Measurements from ENCODE around the gene ADAMTS19. TPM values are rescaled to one million over a fixed set of nuclear protein-coding genes. Genes with fewer than 3 reads are reported as not detected.
A peak's percentile ranks its signal among the peaks of the same experiment; 100 is the strongest.

ADAMTS19 gene
- polyA plus RNA-seq (2012; ENCODE audit: insufficient read depth, insufficient read length, low read depth), result 27.5 TPM

DNA sequence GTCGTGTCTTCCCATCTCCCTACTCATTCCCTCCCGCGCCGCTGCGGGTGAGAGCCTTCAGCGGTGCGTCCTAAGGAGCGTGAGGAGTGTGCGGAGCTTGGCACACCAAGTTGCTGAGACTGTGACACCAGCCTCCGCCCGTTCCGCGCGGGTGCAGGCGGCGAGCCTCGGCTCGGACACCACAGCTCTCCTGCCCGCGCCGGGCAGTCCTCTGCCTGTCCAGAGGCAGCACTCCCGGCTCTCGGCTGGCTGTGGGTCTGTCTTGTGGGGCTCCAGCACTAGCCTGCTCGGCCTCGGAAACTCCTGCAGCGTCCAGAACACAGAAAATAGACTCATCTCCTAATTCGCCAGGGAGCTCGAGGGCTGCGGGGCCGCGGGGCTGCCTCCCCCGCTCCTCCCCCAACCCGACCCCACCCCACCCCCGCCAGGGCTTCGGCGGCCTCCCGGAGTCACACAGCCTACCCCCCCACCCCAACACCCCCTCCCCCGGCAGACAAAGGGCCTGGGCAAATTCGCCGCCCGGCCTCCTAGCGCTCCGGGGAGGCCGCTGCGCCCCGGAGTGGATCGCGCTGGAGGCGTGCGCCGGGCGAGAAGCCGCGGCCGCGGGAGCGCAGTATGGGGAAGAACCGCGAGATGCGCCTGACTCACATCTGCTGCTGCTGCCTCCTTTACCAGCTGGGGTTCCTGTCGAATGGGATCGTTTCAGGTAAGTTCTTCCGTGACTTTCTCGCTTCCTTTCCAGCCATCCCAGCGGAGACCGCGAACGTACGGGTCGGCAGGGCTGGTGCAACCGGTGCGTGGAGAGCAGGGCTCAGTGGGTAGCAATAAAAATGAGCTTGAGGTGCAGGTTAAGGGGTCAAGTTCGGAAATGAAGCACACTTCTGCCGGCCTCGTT lies at the start of gene ADAMTS19:
Gene ADAMTS19, plus strand, starts transcription at position 522 of the 895 bp plus-strand sequence. Its CDS starts 94 bp downstream, at position 616.
- no peaks in the 10 kb centered on the region for H3K27me3 ChIP-seq
- H3K9me3 ChIP-seq, result no peaks in the 10 kb centered on the region
- H3K4me1 ChIP-seq, result peaks cover 32% of the 10 kb centered on the region
- H3K36me3 ChIP-seq, result peaks cover 23% of the 10 kb centered on the region
- peak; percentile 85 for DNase-seq
- TF ChIP-seq, protein P1, sequence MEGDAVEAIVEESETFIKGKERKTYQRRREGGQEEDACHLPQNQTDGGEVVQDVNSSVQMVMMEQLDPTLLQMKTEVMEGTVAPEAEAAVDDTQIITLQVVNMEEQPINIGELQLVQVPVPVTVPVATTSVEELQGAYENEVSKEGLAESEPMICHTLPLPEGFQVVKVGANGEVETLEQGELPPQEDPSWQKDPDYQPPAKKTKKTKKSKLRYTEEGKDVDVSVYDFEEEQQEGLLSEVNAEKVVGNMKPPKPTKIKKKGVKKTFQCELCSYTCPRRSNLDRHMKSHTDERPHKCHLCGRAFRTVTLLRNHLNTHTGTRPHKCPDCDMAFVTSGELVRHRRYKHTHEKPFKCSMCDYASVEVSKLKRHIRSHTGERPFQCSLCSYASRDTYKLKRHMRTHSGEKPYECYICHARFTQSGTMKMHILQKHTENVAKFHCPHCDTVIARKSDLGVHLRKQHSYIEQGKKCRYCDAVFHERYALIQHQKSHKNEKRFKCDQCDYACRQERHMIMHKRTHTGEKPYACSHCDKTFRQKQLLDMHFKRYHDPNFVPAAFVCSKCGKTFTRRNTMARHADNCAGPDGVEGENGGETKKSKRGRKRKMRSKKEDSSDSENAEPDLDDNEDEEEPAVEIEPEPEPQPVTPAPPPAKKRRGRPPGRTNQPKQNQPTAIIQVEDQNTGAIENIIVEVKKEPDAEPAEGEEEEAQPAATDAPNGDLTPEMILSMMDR (IDR thresholded peaks at IDR 0.05; ENCODE audit: low read depth, low read length), result peak; percentile 10; the same call in 1 of the 2 replicates
- peak within 1 kb of the TSS; percentile 99 for H3K4me3 ChIP-seq (ENCODE audit: low read depth, low read length)

GRCh38 chr5:129410488-129410887 lies 49.6 kb upstream of the ADAMTS19 start:
- H3K27me3 ChIP-seq, result no peaks in the 10 kb centered on the region
- H3K9me3 ChIP-seq, result 0 out of 2 replicates have a peak, but pooled peaks cover 2% of the 10 kb centered on the region
- no peak overlapping the region for H3K4me3 ChIP-seq (ENCODE audit: low read depth, low read length)
- H3K36me3 ChIP-seq, result no peaks in the 10 kb centered on the region
- H3K4me1 ChIP-seq, result no peaks in the 10 kb centered on the region
- no peak for DNase-seq
- TF ChIP-seq, protein P1 (IDR thresholded peaks at IDR 0.05; ENCODE audit: low read depth, low read length), result no peak

GRCh38 chr5:129412721-129413120 lies 47.4 kb upstream of the ADAMTS19 start:
- Histone ChIP-seq H3K27me3 (no peaks in the 10 kb centered on the region), H3K9me3 (0 out of 2 replicates have a peak, but pooled peaks cover 2% of the 10 kb centered on the region), H3K4me1 (no peaks in the 10 kb centered on the region), H3K4me3 (ENCODE audit: low read depth, low read length) (no peak overlapping the region), H3K36me3 (no peaks in the 10 kb centered on the region)
- DNase-seq, result no peak
- TF ChIP-seq, protein P1 (IDR thresholded peaks at IDR 0.05; ENCODE audit: low read depth, low read length), result no peak

DNA sequence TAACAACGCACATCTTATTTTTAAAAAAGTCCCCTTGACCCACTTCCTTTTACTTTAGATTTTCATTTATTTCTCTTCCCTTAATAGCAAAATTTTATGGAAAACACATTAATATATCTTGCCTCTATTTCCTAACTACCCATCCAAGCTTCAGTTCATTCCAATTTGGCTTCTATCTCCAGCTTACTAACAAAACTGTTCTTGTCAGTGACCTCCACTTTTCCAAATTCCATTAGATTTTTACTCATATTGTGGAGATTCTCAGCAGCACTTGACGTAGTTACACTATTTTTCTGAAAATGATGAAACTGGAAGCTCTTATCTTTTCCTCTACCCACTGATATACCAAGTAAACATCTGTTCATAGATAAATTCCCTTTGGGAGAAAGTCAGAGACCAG lies 46.5 kb upstream of the ADAMTS19 start:
- no peaks in the 10 kb centered on the region for H3K36me3 ChIP-seq
- 0 out of 2 replicates have a peak, but pooled peaks cover 2% of the 10 kb centered on the region for H3K9me3 ChIP-seq
- TF ChIP-seq, protein P1 (IDR thresholded peaks at IDR 0.05; ENCODE audit: low read depth, low read length), result no peak
- no peak for DNase-seq
- H3K27me3 ChIP-seq, result no peaks in the 10 kb centered on the region
- no peak overlapping the region for H3K4me3 ChIP-seq (ENCODE audit: low read depth, low read length)
- H3K4me1 ChIP-seq, result no peaks in the 10 kb centered on the region

- Histone ChIP-seq H3K27me3 (no peaks in the 10 kb centered on the region), H3K9me3 (no peaks in the 10 kb centered on the region), H3K4me3 (ENCODE audit: low read depth, low read length) (no peak overlapping the region), H3K4me1 (no peaks in the 10 kb centered on the region), H3K36me3 (no peaks in the 10 kb centered on the region)
- DNase-seq, result no peak
- TF ChIP-seq, protein P1 (IDR thresholded peaks at IDR 0.05; ENCODE audit: low read depth, low read length), result no peak
Observed at GRCh38 chr5:129419292-129419691, 40.8 kb upstream of the ADAMTS19 start.

GRCh38 chr5:129425031-129425430 lies 35.1 kb upstream of the ADAMTS19 start:
- no peak for DNase-seq
- Histone ChIP-seq H3K27me3 (no peaks in the 10 kb centered on the region), H3K9me3 (no peaks in the 10 kb centered on the region), H3K4me3 (ENCODE audit: low read depth, low read length) (no peak overlapping the region), H3K36me3 (no peaks in the 10 kb centered on the region), H3K4me1 (no peaks in the 10 kb centered on the region)
- TF ChIP-seq, protein P1 (IDR thresholded peaks at IDR 0.05; ENCODE audit: low read depth, low read length), result no peak

Measured in BE2C (cell line).